ENCODE measurements around the gene CDSN.
"Not testable (repeated sequence)": the region's sequence is repeated elsewhere in the genome, so short reads cannot be mapped to it uniquely, and the experiment has no call there.

The CDSN gene

GRCh38 chr6:31081872-31082271 lies 38.4 kb downstream of the CDSN start:
- no peak for DNase-seq

- peak; percentile 61 to 77 for DNase-seq
These were observed 40.5 kb downstream of the CDSN start for GRCh38 chr6:31079656-31080261.

- DNase-seq, result no peak
These were observed 43.6 kb downstream of the CDSN start for GRCh38 chr6:31076611-31077010.

- no peak for DNase-seq
These were observed 44.7 kb downstream of the CDSN start for GRCh38 chr6:31075528-31075927.

- no peak for DNase-seq
These were observed 45.8 kb downstream of the CDSN start for GRCh38 chr6:31074401-31074800.

- no peak for DNase-seq
These were observed 49.5 kb downstream of the CDSN start for GRCh38 chr6:31070711-31071197.

- peak; percentile 59 to 73 for DNase-seq
These were observed 51.4 kb downstream of the CDSN start for GRCh38 chr6:31068669-31069340.

GRCh38 chr6:31067891-31068668 lies 52.2 kb downstream of the CDSN start:
- DNase-seq, result not testable (repeated sequence)

- not testable (repeated sequence) for DNase-seq
These were observed 53.2 kb downstream of the CDSN start for GRCh38 chr6:31067028-31067427.

- no peak for DNase-seq
These were observed 54.7 kb downstream of the CDSN start for GRCh38 chr6:31065556-31065955.

Data from CD4-positive, alpha-beta T cell treated with Interferon alpha-2 for 1 hour (primary cell).